OCI-LY1 (cell line): ENCODE data around the gene BCL11A.
A peak's percentile ranks its signal among the peaks of the same experiment; 100 is the strongest.

Experiments used
- H2AFZ ChIP-seq: fragments of 200-600 bp; sonication (generic), shearing (Covaris generic); 2 replicates; pipeline ENCODE4 v1.6.0; 2014; ENCODE audit warnings: antibody characterized with exemption, mild to moderate bottlenecking, low read length
- H3F3A ChIP-seq: fragments of 200-600 bp; sonication (generic), shearing (Covaris generic); 2 replicates; pipeline ENCODE4 v1.6.0; 2014; ENCODE audit warnings: mild to moderate bottlenecking, antibody characterized with exemption, low read length, moderate library complexity; ENCODE audit not compliant: insufficient read depth
- H3K27ac ChIP-seq: fragments of 200-600 bp; sonication (generic); 2 replicates; pipeline ENCODE4 v1.5.1; 2014; ENCODE audit warnings: low read length, mixed run types, mild to moderate bottlenecking, low read depth; ENCODE audit not compliant: poor library complexity, severe bottlenecking
- H3K27me3 ChIP-seq: fragments of 200-600 bp; sonication (generic); 2 replicates; pipeline ENCODE4 v1.6.0; 2014; ENCODE audit warnings: antibody characterized with exemption, mild to moderate bottlenecking, low read length, moderate library complexity; ENCODE audit not compliant: insufficient read depth
- H3K36me3 ChIP-seq: fragments of 200-600 bp; sonication (generic); 2 replicates; pipeline ENCODE4 v1.6.1; 2014; ENCODE audit warnings: mild to moderate bottlenecking, antibody characterized with exemption, low read length, moderate library complexity, mixed read lengths; ENCODE audit not compliant: insufficient read depth
- H3K4me1 ChIP-seq: fragments of 200-600 bp; sonication (generic); 2 replicates; pipeline ENCODE4 v1.5.1; 2014; ENCODE audit warnings: mild to moderate bottlenecking, low read length, moderate library complexity; ENCODE audit not compliant: insufficient read depth, severe bottlenecking
- H3K4me2 ChIP-seq: fragments of 200-600 bp; sonication (generic), shearing (Covaris generic); 2 replicates; pipeline ENCODE4 v1.6.1; 2014; ENCODE audit warnings: low read length
- H3K4me3 ChIP-seq: fragments of 200-600 bp; sonication (generic); 2 replicates; pipeline ENCODE4 v1.5.1; 2014; ENCODE audit warnings: low read length, low read depth, mild to moderate bottlenecking, mixed read lengths; ENCODE audit not compliant: poor library complexity, severe bottlenecking
- H3K79me2 ChIP-seq: fragments of 200-600 bp; shearing (Covaris generic); 2 replicates; pipeline ENCODE4 v1.6.1; 2016; ENCODE audit warnings: mixed run types, low read length, mixed read lengths; ENCODE audit not compliant: insufficient read depth
- H3K9ac ChIP-seq: fragments of 200-600 bp; sonication (generic), shearing (Covaris generic); 2 replicates; pipeline ENCODE4 v1.6.1; 2014; ENCODE audit warnings: mild to moderate bottlenecking, low read length, mixed read lengths
- H3K9me2 ChIP-seq: fragments of 200-600 bp; sonication (generic), shearing (Covaris generic); 2 replicates; pipeline ENCODE4 v1.6.1; 2014; ENCODE audit warnings: low read depth, mild to moderate bottlenecking, low read length, mixed read lengths
- H3K9me3 ChIP-seq: fragments of 200-600 bp; shearing (Covaris generic); 2 replicates; pipeline ENCODE4 v1.6.1; 2014; ENCODE audit warnings: low read length, mixed read lengths
- H4K20me1 ChIP-seq: fragments of 200-600 bp; sonication (generic), shearing (Covaris generic); 2 replicates; pipeline ENCODE4 v1.6.0; 2016; ENCODE audit warnings: mild to moderate bottlenecking, low read length; ENCODE audit not compliant: insufficient read depth
- CTCF ChIP-seq: fragments of 200-600 bp; sonication (generic), shearing (Covaris generic); IDR thresholded peaks from 2 replicates; pipeline ENCODE4 v1.5.1; 2017; ENCODE audit warnings: mild to moderate bottlenecking, antibody characterized with exemption, low read length, moderate library complexity, mixed read lengths
- EZH2 ChIP-seq: fragments of 200-600 bp; sonication (generic), shearing (Covaris generic); IDR thresholded peaks from 2 replicates; pipeline ENCODE4 v1.8.0; 2017; ENCODE audit warnings: borderline replicate concordance, mixed run types, mild to moderate bottlenecking, antibody characterized with exemption, low read length, moderate library complexity, mixed read lengths

BCL11A gene

GRCh38 chr2:60555783-60556139 lies 2.3 kb upstream of the BCL11A start:
- no peaks in the 10 kb centered on the region for H3K79me2 ChIP-seq

GRCh38 chr2:60555066-60555782 lies 1.8 kb upstream of the BCL11A start:
- Histone ChIP-seq H3K9me3 (no peaks in the 10 kb centered on the region), H3K27ac (peak overlapping the region; percentile 51), H3K4me3 (peak overlapping the region; percentile 78), H3K9ac (peak overlapping the region; percentile 43; the same call in 1 of the 2 replicates), H3K4me1 (peaks cover 47% of the 10 kb centered on the region), H3K36me3 (no peaks in the 10 kb centered on the region), H3K9me2 (no peaks in the 10 kb centered on the region), H2AFZ (no peak overlapping the region), H3K27me3 (no peaks in the 10 kb centered on the region), H4K20me1 (no peaks in the 10 kb centered on the region), H3F3A (no peaks in the 10 kb centered on the region; the same call in 1 of the 2 replicates), H3K79me2 (no peaks in the 10 kb centered on the region), H3K4me2 (peak overlapping the region; percentile 96)
- TF ChIP-seq CTCF (peak; percentile 47), EZH2 (no peak)

More at GRCh38 chr2:60555783-60556139, 2.3 kb upstream of the BCL11A start:
- Histone ChIP-seq H3K36me3 (no peaks in the 10 kb centered on the region), H3F3A (no peaks in the 10 kb centered on the region; the same call in 1 of the 2 replicates), H3K4me1 (peaks cover 43% of the 10 kb centered on the region), H3K9ac (peak overlapping the region; percentile 43; the same call in 1 of the 2 replicates), H3K9me2 (no peaks in the 10 kb centered on the region), H4K20me1 (no peaks in the 10 kb centered on the region), H3K4me3 (peak overlapping the region; percentile 78), H3K27ac (peak overlapping the region; percentile 51), H3K27me3 (no peaks in the 10 kb centered on the region), H3K4me2 (peak overlapping the region; percentile 96), H3K9me3 (no peaks in the 10 kb centered on the region), H2AFZ (no peak overlapping the region)
- TF ChIP-seq CTCF = no peak
- no peak for TF ChIP-seq EZH2

- peak overlapping the region; percentile 43; the same call in 1 of the 2 replicates for H3K9ac ChIP-seq
- TF ChIP-seq EZH2 (no peak), CTCF (no peak)
- no peaks in the 10 kb centered on the region for H3K36me3 ChIP-seq
- no peaks in the 10 kb centered on the region; the same call in 1 of the 2 replicates for H3F3A ChIP-seq
- no peaks in the 10 kb centered on the region for H3K9me3 ChIP-seq
- H3K9me2 ChIP-seq = no peaks in the 10 kb centered on the region
- H3K27ac ChIP-seq = no peak overlapping the region
- no peak overlapping the region for H2AFZ ChIP-seq
- no peaks in the 10 kb centered on the region for H3K79me2 ChIP-seq
- H4K20me1 ChIP-seq = no peaks in the 10 kb centered on the region
- peak overlapping the region; percentile 96 for H3K4me2 ChIP-seq
- peak overlapping the region; percentile 78 for H3K4me3 ChIP-seq
- H3K4me1 ChIP-seq = peaks cover 49% of the 10 kb centered on the region
- no peaks in the 10 kb centered on the region for H3K27me3 ChIP-seq
These were observed 1.2 kb upstream of the BCL11A start for GRCh38 chr2:60554646-60555065.
